ENCODE data around the gene PRKCZ.
A peak's percentile ranks its signal among the peaks of the same experiment; 100 is the strongest.

Gene PRKCZ

DNA sequence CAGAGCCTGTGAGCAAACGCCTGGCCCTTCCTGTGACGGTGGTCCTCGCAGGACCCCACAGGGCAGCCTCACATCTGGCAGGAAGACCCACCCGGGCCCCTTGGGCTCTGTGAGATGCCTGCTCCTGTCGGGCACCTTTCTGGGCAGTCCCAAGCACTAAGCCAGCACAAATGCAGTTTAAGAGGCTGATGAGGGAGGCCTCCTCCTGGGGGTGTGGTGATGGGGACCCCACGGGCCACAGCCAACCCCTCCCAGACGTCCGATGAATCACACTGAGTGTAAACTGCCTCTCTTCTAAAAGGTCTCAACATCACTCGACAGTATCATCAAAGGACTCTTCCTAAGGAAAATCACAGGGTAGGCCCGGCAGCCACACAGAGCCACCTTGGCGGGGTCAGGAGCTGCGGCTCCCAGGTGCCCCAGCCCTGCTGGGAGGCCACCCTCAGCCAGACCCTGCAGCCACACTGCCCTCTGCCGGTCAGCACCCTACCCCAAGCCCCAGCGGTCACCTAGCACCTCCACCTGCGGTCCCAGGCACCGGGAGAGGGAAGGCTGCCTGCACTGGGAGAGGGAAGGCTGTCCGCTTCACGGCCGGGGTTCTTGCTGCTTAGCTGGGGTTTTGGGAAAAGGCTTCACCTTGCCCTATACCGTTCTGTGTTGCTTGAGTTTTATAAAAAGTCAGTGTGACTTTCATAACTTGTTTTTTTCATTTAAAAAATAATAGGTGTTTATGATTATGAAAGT, 3.9 kb upstream of the PRKCZ start:
- peak; percentile 37 for DNase-seq (ENCODE audit: low spot score)

DNA sequence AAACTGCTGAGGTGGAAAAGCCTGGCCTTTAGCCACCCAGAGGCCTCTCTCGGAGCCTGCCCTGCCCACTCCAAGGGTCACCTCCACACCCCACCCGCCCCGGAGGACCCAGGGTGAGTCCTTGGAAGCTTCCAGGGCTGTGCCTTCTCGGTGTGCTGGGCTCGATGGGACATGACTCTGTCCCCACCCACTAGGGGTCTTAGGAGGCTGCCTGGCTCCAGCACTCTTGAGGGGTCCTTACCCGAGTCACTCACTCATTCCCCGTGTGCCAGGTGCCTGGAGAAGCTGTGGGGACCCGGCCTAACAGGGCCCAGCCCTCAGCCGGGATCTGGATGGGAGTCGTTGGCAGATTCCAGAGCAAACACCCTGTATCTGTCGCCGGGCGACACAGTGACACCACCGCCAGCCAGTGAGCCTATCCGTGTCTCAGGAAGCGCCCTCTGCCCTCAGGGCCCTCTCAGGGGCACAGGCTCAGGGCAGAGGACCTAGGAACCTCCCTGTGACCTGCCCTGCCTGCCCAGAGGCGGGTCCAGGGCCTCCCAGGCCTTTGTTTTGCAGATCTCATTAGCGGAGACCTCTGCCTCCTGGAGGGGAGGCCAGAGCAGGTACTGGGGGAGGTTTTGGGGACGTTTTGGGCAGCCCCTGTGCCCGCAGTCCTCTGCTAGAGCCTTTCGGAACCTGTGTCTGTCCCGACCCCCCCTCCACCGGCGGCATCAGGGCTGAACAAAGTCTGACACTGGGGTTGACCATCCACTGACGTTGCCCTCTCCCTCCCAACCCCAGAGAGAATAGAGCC, 3.1 kb upstream of the PRKCZ start:
- DNase-seq (ENCODE audit: low spot score), result no peak

DNA sequence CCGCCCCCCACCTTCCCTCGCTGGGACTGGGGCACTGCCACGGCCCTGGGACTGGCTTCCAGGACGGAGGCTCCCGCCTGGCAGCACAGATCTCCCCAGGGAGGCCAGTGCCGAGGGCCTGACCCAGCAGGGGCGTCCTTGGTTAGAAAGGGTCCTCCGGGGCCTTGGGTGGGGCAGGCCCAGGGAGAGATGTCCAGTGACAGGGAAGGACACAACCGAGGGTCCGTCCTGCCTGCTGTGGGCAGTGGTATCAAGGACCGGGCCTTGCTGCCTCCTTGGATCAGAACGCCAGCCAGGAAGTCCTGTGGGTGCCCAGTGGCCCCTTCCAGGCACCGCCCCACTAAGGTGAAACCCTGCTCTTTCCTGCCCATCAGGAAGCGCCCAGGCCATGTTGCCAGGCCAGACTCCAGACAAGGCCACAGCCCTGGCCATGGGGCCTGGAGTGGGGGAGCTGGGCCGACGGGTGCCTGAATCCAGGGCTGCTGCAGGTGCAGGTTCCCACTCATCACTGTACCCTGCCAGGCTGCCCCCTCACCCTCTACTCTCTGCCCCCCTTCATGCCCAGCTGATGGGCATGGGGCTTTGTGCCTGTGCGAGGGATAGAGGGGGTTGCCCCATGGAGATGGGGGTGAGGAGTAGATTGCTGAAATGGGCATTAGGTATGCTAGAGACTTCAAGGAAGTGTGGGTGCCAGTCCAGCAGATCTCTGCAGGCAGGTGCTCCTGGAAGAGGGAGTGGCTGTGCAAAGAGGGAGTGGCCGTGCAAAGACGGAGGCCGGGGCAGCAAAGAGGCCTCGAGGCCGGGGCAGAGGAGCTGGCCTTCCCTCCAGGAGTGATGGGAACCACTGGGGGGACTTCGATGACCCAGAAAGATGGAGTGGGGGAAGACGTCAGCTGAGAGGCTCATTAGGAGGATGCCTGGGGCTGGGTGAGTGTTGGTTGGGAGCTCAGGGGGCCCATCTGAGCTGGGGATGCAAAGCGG, 2.2 kb upstream of the PRKCZ start:
- no peak for DNase-seq (ENCODE audit: low spot score)

DNA sequence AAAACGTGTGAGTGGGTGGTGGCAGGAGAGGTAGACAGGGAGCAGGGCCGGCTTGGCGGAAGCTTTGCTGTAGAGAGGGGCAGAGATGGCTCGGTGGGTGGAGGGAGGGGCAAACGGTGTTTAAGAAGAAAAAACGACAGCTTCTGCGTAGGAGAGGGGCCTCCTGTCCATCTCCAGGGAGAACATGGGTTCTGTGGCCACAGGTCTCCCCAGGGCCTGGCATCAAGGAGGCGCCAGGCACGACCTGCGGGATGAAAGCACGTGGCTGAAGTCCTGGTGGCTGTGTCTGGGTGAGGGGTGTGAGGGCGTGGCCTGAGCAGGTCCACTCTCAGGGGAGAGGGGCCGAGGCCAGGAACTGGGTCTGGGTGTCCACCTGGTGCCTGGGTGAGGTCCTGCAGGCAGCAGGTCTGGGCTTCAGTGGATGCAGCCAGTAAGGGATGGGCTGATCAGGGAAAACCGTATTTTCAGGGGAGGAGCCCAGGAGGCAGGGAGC, 940 bp upstream of the PRKCZ start:
- no peak for DNase-seq (ENCODE audit: low spot score)

DNA sequence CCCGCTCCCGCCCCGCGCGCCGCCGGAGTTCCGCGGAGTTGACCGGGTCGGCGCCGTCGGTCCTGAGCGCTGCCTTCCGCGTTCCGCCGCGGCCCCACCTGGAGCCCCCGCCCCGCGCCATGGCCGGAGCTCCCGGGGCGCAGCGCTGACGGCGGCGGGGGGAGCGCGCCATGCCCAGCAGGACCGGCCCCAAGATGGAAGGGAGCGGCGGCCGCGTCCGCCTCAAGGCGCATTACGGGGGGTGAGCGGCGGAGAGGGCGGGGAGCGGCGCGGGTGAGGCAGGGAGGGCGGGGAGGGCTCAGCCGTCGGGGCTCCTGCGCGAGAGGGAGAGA, 216 bp downstream of the PRKCZ start:
- no peak for DNase-seq (ENCODE audit: low spot score)

DNA sequence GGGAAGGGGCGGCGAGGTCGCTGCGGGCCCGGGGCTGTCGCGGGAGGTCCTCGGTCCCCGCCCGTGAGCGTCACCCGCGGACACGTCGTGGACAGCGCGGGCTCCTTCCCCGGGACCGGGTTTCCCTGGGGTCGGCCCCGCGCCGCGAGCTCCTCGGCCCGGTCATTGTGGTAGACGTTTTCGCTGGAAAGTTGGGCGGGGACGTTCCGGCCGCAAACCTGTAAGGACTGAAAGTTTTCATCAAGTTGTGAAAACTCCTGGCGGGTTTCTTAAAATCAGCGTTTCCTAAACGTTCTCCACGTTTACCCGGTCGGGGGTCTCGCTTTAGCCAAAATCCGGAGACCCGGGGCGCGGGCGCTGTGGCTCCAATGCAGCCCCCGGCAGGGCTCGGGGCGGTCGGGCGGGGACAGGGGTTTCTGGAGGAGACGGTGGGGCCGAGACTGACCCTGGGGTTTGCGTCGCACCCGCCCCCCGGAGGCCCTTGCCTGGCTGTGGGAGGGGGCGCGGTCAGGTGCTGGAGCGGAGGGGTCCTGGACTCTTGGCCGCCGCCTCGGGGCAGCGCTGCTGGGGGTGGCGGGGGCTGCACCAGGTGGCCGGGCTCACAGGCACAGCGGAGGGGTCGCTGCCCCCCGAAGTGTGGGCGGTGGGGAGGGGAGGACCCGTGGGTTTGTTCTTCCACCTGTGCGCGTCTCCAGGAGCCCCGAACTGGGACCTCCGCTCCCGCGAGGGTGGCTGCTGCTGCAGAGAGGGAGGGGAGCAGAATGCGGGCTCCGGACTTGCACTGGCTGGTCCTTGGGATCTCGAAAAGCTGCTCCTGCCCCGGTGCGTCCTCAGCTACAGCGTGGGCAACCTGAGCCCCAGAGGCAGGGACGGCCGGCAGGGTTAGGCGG, 827 bp downstream of the PRKCZ start:
- no peak for DNase-seq (ENCODE audit: low spot score)

DNA sequence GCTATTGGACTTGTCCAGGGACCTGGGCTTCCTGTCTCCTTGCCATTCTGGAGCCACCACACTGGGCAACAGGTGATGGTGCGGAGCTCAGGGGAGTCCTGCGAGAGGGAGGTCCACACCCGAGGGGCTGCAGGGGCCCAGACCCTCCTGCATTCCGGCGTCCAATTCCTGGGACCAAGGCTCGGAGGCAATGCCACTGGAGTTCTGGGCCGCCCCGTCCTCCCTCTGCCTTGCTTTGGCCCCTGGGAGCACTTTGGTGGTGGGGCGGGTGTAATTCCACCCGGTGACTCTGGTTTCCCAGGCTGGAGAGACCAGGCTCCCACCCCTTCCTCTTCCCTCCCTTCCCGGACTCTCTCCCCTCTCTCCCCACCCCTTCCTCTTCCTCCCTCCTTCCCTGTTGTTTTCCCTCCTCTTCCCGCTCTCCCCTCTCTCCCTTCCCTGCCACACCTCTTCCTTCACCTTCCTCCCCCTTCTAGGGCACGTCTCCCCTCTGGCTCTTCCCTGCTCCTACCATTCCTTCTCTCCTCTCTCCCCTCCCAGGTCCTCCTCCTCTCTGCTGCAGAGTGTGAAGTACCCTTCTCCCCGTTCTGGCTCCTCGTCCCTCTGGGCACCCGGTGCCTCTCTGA, 2.0 kb downstream of the PRKCZ start:
- no peak for DNase-seq (ENCODE audit: low spot score)

DNA sequence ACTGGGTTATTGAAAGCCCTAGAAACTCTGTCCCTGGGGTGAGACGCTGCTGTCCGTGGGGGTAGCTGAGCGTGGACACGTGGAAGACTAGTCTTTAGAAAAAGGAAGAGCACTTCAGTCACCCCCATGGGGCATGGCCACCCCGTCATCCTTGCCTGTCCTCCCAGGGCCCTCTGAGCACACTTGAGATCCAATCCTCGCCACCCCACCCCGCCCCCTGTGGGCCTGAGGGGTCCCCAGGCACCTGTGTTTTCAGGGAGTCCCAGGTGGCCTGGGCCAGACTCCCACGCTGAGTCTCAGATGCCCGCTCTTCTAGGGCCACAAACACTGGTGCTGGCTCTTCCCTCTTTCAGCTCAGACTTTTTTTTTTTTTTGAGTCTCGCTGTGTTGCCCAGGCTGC, 2.5 kb downstream of the PRKCZ start:
- DNase-seq (ENCODE audit: low spot score), result no peak

DNA sequence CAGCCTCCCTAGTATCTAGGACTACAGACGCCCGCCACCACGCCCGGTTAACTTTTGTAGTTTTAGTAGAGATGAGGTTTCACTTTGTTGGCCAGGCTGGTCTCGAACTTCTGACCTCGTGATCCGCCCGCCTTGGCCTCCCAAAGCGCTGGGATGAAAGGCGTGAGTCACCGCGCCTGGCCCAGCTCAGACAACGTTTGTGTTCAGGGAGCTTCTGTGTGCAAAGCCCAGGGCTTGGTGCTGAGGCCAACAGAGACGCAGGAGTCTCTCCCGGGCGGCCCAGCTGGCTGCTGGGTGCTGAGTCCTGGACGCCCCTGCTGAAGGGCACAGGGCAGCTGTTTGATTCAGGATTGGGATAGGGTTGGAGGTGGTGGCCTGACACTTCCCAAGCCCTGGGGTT, 3.0 kb downstream of the PRKCZ start:
- no peak for DNase-seq (ENCODE audit: low spot score)

DNA sequence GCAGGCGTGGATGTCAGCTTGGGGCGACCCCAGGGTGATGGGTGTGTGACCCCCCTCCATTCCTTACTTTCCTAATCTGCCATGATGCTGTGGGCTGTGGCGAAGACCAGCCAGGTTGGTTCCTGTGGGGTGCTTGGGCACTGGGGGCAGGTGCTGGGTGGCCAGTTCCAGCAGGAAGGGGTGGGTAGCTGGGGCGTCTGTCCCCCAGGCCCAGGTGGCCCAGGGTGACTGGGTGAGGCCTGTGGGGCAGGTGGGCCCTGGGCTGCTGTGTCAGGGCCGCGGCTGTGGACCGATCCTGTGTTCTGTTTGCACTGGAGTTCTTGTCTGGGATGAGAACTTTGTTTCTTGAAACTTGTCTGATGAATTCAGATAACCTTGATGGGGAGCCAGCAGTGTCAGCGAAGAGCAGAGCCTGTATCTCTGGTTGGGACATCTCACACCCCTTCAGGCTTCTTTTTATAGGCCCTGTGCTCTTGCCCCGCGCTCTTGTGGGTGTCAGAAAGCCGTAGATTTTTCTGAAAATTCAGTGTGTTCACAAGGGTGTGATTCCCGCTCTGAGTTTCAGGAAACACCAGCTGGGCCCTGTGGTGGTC, 3.7 kb downstream of the PRKCZ start:
- no peak for DNase-seq (ENCODE audit: low spot score)

DNA sequence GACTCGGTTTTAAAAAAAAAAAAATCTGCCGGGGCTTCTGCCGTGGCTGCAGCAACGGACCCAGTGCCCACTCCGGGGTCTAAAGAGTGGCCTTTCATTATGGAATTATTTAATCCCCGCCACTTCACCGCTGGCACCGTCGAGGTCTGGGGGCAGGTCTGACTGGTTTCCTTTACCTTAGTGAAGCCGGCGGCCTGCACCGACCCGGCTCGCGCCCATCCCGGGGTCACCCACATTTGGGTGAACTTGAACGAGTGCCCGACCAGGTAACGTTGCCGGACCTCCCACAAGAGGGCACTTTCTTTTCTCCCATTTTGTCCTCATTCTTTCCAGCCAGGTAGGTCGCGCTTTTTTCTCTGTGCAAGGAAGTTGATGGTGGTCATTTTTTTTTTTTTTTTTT, 4.3 kb downstream of the PRKCZ start:
- DNase-seq (ENCODE audit: low spot score), result no peak

DNA sequence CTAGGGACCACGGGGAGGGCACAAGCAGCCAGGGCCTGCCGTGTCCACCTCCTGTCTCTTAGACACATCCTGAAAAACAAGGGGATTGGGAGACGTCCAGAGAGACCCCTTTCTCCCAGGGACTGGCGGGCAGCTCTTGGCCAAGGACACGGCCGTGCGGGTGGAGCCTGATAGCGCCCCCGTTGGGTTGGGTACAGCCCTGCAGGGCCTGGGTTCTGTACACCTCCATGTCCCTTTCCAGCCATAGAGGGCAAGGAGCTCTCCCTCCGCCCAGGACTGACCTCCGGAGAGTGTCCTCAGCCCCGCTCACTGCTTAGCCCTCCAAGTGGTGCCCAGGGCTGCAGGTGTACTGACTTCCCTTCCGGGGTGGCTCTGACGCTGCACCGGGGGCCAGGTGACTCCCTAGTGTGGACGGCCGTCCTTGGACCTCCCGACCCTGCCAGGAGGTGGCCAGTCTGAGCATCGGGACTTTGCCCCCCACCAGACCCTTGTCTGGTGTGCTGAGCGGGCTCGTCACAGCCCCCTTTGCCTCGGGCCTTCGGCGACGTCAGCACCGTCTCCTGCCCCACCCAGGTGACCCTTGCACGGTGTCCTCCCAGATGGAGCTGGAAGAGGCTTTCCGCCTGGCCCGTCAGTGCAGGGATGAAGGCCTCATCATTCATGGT, 5.8 kb downstream of the PRKCZ start:
- no peak for DNase-seq (ENCODE audit: low spot score)

DNA sequence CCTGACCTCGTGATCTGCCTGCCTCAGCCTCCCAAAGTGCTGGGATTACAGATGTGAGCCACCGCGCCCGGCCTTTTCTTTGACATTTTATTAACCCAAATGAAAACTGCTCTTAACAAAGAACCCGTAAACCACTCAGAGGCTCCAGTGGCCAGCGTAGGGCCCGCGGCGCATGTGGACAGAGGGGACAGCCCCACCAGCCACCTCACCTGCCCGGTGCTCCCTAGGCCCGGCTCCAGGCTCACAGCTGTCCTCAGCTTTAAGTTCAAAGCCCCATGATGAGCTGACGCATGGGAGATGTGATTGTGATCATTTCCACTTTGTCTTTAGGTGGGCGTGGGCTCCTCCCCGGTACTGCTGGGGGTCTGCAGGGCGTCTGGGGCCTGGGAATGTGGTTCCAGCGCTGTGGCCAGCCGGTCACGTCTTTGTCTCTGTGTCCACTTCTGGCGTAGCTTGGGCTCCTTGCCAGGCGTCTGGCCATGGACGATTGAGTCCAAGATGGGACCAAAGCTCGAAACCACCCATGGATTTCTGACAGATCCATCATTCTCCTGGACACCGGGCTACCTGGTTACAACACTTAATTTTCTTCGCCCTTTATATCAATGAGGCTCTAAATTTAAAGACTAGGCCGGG, 6.9 kb downstream of the PRKCZ start:
- DNase-seq (ENCODE audit: low spot score), result no peak

DNA sequence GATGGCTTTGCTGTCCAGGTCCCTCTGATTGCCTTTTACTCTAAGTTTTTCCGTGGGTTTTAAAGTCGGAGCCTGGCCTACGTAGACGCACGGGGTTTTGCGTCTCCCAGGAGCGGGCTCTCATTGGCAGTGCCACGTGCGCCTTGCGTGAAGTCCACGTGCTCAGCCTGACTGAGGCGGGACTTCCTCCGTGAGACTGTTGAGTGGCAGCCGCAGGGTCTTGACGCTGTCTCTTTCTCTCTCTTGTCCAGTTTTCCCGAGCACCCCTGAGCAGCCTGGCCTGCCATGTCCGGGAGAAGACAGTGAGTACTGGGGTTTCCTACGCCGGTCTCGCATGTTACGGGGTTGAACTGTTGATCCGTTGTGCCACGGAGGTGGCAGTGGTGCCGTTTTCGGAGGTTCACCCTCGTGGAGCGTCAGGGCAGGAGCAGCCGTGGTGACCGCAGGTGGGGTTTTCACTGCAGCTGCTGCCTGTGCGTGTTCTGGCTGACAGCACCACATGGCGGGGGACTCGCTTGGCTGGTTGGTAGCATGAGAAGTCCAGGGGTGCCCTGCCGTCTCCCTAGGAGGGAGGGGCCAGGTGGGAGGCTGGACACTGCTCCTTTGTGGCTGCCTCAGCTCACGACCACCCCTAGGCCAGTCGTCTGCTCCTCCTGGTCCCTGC, 9.2 kb downstream of the PRKCZ start:
- no peak for DNase-seq (ENCODE audit: low spot score)

DNA sequence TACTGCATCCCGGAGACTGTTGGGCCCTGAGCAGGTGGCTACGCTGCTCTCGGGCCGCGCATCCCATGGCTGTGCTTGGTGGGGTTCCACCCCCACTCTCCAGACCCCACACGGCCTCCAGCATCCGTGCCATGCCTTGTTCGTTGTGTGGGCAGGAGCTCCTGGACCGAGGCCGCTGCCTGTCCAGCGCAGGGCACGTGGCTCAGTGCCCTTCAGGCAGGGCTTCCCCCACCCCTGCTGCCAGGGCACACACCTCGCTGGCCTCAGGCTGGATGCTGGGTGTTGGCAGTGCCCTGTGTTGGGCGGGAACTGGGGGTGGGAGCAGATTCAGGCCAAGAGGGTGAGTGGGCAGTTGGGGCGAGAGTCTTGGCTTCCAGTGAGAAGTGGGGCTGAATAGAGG, 9.9 kb downstream of the PRKCZ start:
- DNase-seq (ENCODE audit: low spot score), result no peak

DNA sequence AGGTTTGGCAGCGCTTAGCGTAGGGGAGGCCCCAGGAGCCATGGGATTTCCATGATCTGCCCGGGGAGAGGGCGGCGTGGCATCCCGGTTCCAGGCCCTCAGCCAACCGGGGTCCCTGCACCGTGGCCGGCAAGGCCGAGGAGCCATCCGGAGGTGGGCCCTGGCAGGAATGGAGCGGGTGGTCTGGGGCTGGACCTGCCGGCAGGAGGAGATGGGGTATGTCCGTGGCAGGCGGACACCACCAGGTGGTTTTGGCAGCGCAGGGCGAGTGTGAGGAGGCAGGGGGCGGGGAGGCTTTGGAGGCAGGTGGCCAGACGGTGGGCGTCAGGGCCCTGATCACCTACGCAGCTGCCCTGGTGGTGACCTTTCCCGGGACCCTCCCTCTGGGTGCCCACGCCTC, 10.3 kb downstream of the PRKCZ start:
- DNase-seq (ENCODE audit: low spot score), result no peak

DNA sequence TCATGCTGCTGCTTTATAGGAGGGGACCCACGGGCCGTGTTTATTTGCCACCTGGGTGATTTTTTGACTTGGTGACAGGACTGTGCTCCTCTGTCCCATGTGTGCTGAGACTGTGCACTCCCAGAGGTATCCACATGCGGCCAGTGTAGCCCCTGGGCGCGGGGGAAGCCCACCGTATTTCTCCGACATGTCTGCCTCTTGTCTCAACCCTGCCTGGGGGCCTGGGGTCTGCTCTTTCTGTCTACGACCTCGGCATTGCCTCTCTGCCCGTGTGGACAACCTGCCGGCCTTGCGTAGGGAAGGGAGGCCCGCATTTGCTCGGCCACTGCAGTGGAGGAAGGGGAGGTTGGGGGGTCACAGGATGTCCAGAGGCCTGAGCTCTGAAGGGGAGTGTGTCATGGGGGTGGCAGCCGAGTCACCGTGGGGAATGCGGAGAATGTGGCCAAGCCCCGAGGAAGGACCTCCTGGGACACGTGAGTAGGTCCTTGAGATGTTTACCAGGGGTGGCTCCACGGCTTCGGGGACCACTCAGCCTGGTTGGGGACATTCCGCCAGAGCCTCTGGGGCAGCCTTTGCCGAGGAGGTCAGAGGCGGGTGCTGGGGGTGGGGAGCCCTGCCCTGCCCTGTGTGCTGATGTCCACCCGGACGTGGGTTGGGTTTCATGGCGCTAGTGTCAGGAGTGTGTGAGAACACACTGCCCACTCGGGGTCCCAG, 11.0 kb downstream of the PRKCZ start:
- DNase-seq (ENCODE audit: low spot score), result no peak

DNA sequence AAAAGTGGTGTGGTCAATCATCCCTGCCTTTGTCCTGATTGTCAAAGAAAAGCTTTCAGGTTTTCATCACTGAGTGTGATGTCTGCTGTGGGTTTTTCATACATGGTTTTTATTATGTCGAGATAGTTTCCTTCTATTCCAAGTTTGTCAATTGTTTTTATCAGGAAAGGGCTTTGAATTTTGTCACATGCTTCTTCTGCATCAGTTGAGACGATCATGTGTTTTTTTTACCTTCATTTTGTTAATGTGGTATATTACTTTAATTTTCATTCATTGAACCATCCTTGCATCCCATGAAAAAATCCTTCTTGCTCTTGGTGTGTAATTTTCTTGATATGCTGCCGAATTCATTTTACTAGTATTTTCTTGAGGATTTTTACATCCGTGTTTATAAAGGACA, 15.5 kb downstream of the PRKCZ start:
- no peak for DNase-seq (ENCODE audit: low spot score)
